SK-N-SH treated with all-trans-retinoic acid at 6 μM for 48 hours (cell line): ENCODE data around the gene LOXL3.
"Not testable (repeated sequence)": the region's sequence is repeated elsewhere in the genome, so short reads cannot be mapped to it uniquely, and the experiment has no call there.

Source experiments
- ATAC-seq: fragments of 200-7000 bp; cut with Tn5 transposase; 3 replicates; pipeline ENCODE4 v1.9.1; 2020; ENCODE audit warnings: mild to moderate bottlenecking, moderate library complexity
- ARNTL ChIP-seq: fragments of 450-650 bp; formaldehyde crosslinking; IDR thresholded peaks from 2 replicates; pipeline ENCODE4 v1.5.0; 2020; ENCODE audit warnings: low read depth, mild to moderate bottlenecking, moderate library complexity, borderline replicate concordance
- BACH2 ChIP-seq: fragments of 250-450 bp; sonication (Bioruptor Pico); IDR thresholded peaks from 2 replicates; pipeline ENCODE4 v1.9.0; 2021; ENCODE audit warnings: mild to moderate bottlenecking, borderline replicate concordance
- CREB5 ChIP-seq: fragments of 250-450 bp; sonication (Bioruptor Pico); IDR thresholded peaks from 2 replicates; pipeline ENCODE4 v1.5.1; 2020; ENCODE audit warnings: low read depth, mild to moderate bottlenecking, moderate library complexity
- CSDC2 ChIP-seq: fragments of 250-450 bp; sonication (Bioruptor Pico); IDR thresholded peaks from 2 replicates; pipeline ENCODE4 v1.5.0; 2020; ENCODE audit warnings: mild to moderate bottlenecking, moderate library complexity
- CSRNP3 ChIP-seq: fragments of 250-450 bp; sonication (Bioruptor Pico); IDR thresholded peaks from 2 replicates; pipeline ENCODE4 v1.5.1; 2021; ENCODE audit warnings: mild to moderate bottlenecking, moderate library complexity
- GLIS3 ChIP-seq: fragments of 250-450 bp; sonication (Bioruptor Pico); IDR thresholded peaks from 2 replicates; pipeline ENCODE4 v1.5.0; 2020; ENCODE audit warnings: mild to moderate bottlenecking, moderate library complexity
- OSR1 ChIP-seq: fragments of 250-450 bp; sonication (Bioruptor Pico); IDR thresholded peaks from 2 replicates; pipeline ENCODE4 v1.8.0; 2022; ENCODE audit warnings: moderate library complexity, mild to moderate bottlenecking, inconsistent platforms
- POU6F1 ChIP-seq: fragments of 250-450 bp; sonication (Bioruptor Pico); IDR thresholded peaks from 2 replicates; pipeline ENCODE4 v1.8.0; 2021; ENCODE audit warnings: low read depth, mild to moderate bottlenecking, moderate library complexity, borderline replicate concordance
- PPARA ChIP-seq: fragments of 250-450 bp; sonication (Bioruptor Pico); IDR thresholded peaks from 2 replicates; pipeline ENCODE4 v1.5.0; 2020; ENCODE audit warnings: mild to moderate bottlenecking, borderline replicate concordance
- RARB ChIP-seq: fragments of 250-450 bp; sonication (Bioruptor Pico); IDR thresholded peaks from 2 replicates; pipeline ENCODE4 v1.8.0; 2021; ENCODE audit warnings: mild to moderate bottlenecking, moderate library complexity
- SNAI2 ChIP-seq: fragments of 250-450 bp; sonication (Bioruptor Pico); IDR thresholded peaks from 2 replicates; pipeline ENCODE4 v1.5.0; 2020; ENCODE audit warnings: mild to moderate bottlenecking, moderate library complexity
- TCF4 ChIP-seq: fragments of 250-450 bp; sonication (Bioruptor Pico); IDR thresholded peaks from 2 replicates; pipeline ENCODE4 v1.8.0; 2021; ENCODE audit warnings: mild to moderate bottlenecking, moderate library complexity, borderline replicate concordance
- TOX ChIP-seq: fragments of 250-450 bp; sonication (Bioruptor Pico); IDR thresholded peaks from 2 replicates; pipeline ENCODE4 v1.8.0; 2021; ENCODE audit warnings: mild to moderate bottlenecking, moderate library complexity, borderline replicate concordance
- TSHZ2 ChIP-seq: fragments of 250-450 bp; sonication (Bioruptor Pico); IDR thresholded peaks from 2 replicates; pipeline ENCODE4 v1.5.0; 2020; ENCODE audit warnings: mild to moderate bottlenecking, moderate library complexity
- ZC3H10 ChIP-seq: fragments of 250-450 bp; sonication (Bioruptor Pico); IDR thresholded peaks from 2 replicates; pipeline ENCODE4 v1.5.1; 2021; ENCODE audit warnings: mild to moderate bottlenecking, moderate library complexity
- ZFP3 ChIP-seq: fragments of 250-450 bp; sonication (Bioruptor Pico); IDR thresholded peaks from 2 replicates; pipeline ENCODE4 v1.5.0; 2020; ENCODE audit warnings: mild to moderate bottlenecking, moderate library complexity
- ZFP30 ChIP-seq: fragments of 450-650 bp; formaldehyde crosslinking; IDR thresholded peaks from 2 replicates; pipeline ENCODE4 v1.5.0; 2022; ENCODE audit warnings: mild to moderate bottlenecking, moderate library complexity
- ZNF565 ChIP-seq: fragments of 450-650 bp; formaldehyde crosslinking; conservative IDR thresholded peaks from 2 replicates; pipeline ENCODE4 v1.5.0; 2020; ENCODE audit warnings: low read depth, mild to moderate bottlenecking, moderate library complexity
- ZNF70 ChIP-seq: fragments of 450-650 bp; formaldehyde crosslinking; IDR thresholded peaks from 2 replicates; pipeline ENCODE4 v1.5.0; 2020; ENCODE audit warnings: mild to moderate bottlenecking, moderate library complexity
- ZNF8 ChIP-seq: fragments of 450-650 bp; formaldehyde crosslinking; IDR thresholded peaks from 2 replicates; pipeline ENCODE4 v1.5.0; 2020; ENCODE audit warnings: mild to moderate bottlenecking, moderate library complexity

Gene LOXL3

GRCh38 chr2:74566076-74566753 is 12.5 kb upstream of the LOXL3 start:
- no peak for ATAC-seq
- TF ChIP-seq BACH2 (CRISPR knock-in tag) (no peak), ZFP3 (no peak)
- TF ChIP-seq, all 23 proteins: peak for 0

GRCh38 chr2:74564222-74564621 is 10.5 kb upstream of the LOXL3 start:
- peak; percentile 4; the same call in 2 of the 3 replicates for ATAC-seq
- TF ChIP-seq TSHZ2 (CRISPR knock-in tag) (no peak), ZFP30 (CRISPR knock-in tag) (no peak)

- TF ChIP-seq BACH2 (CRISPR knock-in tag) (no peak), CSDC2 (no peak), ARNTL (CRISPR knock-in tag) (no peak), ZNF8 (CRISPR knock-in tag) (no peak), GLIS3 (CRISPR knock-in tag) (no peak), ZC3H10 (CRISPR knock-in tag) (no peak), RARB (CRISPR knock-in tag) (no peak), ZNF565 (CRISPR knock-in tag) (no peak), ZFP3 (no peak), TSHZ2 (CRISPR knock-in tag) (no peak), ZNF70 (CRISPR knock-in tag) (no peak), POU6F1 (CRISPR knock-in tag) (no peak), TOX (no peak), PPARA (no peak), ZFP30 (CRISPR knock-in tag) (no peak), CREB5 (no peak), TCF4 (CRISPR knock-in tag) (no peak), OSR1 (CRISPR knock-in tag) (no peak), CSRNP3 (CRISPR knock-in tag) (no peak), SNAI2 (no peak)
- no peak for ATAC-seq
These were observed 8.5 kb upstream of the LOXL3 start for GRCh38 chr2:74562126-74562775.

GRCh38 chr2:74561022-74561421 is 7.3 kb upstream of the LOXL3 start:
- not testable (repeated sequence) for ATAC-seq
